CD4-positive, alpha-beta T cell (primary cell): ENCODE results near the gene C11orf65. TPM values are rescaled to one million over a fixed set of nuclear protein-coding genes. Genes with fewer than 3 reads are reported as not detected.

Experiments used
- ATAC-seq: fragments of 200-7000 bp; cut with Tn5 transposase; one replicate; pipeline ENCODE4 v1.10.0; 2022; ENCODE audit warnings: mild to moderate bottlenecking; ENCODE audit not compliant: poor library complexity
- CTCF ChIA-PET: fragments of 350-600 bp; sonication (Branson Sonifier 250); formaldehyde crosslinking; loops from one replicate; lab custom pipeline; 2021; ENCODE audit warnings: antibody characterized with exemption, inconsistent platforms; lab: Charles Lee
- POLR2A ChIA-PET: fragments of 350-600 bp; sonication (Branson Sonifier 250); formaldehyde crosslinking; loops from one replicate; lab custom pipeline; 2021; ENCODE audit warnings: antibody characterized with exemption, inconsistent platforms; lab: Charles Lee
- DNase-seq, 14 experiments: peaks; one replicate each; pipeline ENCODE4 v3.0.0-alpha.2; 2013 to 2020; ENCODE audit warnings: mixed read lengths in 2 of 14
- H3K27ac ChIP-seq, 2 donors: one replicate each; pipeline versions ENCODE4 v1.5.1 to v1.7.0; 2013; ENCODE audit warnings: low read length in 2 of 2, low read depth in 1 of 2, mild to moderate bottlenecking in 1 of 2
- H3K27me3 ChIP-seq, 2 experiments: 1 replicate in 1 of 2; 2 replicates in 1 of 2; pipeline versions ENCODE4 v1.6.1 to v1.7.0; 2013; ENCODE audit warnings: low read length in 2 of 2, control low read depth in 1 of 2, mild to moderate bottlenecking in 1 of 2, moderate library complexity in 1 of 2; ENCODE audit not compliant: insufficient read depth in 2 of 2, control insufficient read depth in 1 of 2
- H3K36me3 ChIP-seq: one replicate; pipeline ENCODE4 v1.6.1; 2013; ENCODE audit warnings: low read length, control low read depth; ENCODE audit not compliant: insufficient read depth
- H3K4me1 ChIP-seq: one replicate; pipeline ENCODE4 v1.6.1; 2013; ENCODE audit warnings: low read length, control low read depth; ENCODE audit not compliant: insufficient read depth
- H3K4me3 ChIP-seq: one replicate; pipeline ENCODE4 v1.5.1; 2013; ENCODE audit warnings: mild to moderate bottlenecking, low read length, moderate library complexity
- H3K9me3 ChIP-seq, 2 experiments: 1 replicate in 1 of 2; 2 replicates in 1 of 2; pipeline versions ENCODE4 v1.6.1 to v1.7.0; 2013; ENCODE audit warnings: low read length in 2 of 2, mild to moderate bottlenecking in 2 of 2, control low read depth in 1 of 2, moderate library complexity in 1 of 2; ENCODE audit not compliant: control insufficient read depth in 1 of 2, insufficient read depth in 1 of 2
- H3K27ac Mint-ChIP-seq: one replicate; pipeline ENCODE4 v1.8.0; 2020; ENCODE audit warnings: mixed read lengths
- H3K27me3 Mint-ChIP-seq: one replicate; pipeline ENCODE4 v1.8.0; 2021; ENCODE audit warnings: mixed read lengths
- H3K36me3 Mint-ChIP-seq: one replicate; pipeline ENCODE4 v1.8.0; 2021; ENCODE audit warnings: low read depth, mixed read lengths
- H3K4me1 Mint-ChIP-seq: one replicate; pipeline ENCODE4 v1.8.0; 2021; ENCODE audit warnings: low read depth, mixed read lengths
- H3K4me3 Mint-ChIP-seq: one replicate; pipeline ENCODE4 v1.8.0; 2020; ENCODE audit warnings: mild to moderate bottlenecking, mixed read lengths
- H3K9me3 Mint-ChIP-seq: one replicate; pipeline ENCODE4 v1.8.0; 2020; ENCODE audit warnings: mixed read lengths
- intact Hi-C, 2 experiments: fragments of 100-400 bp; cut with DNase I in 1 of 2; cut with micrococcal nuclease in 1 of 2; formaldehyde crosslinking; loops; one replicate each; pipeline versions ENCODE4 v1.15.1 to v1.9.0; 2023 to 2025; cut with DNase I, micrococcal nuclease
- total RNA-seq, 174 experiments: library from RNA in 2 of 174; stranded (reverse) in 2 of 174; gene quantifications; one replicate each; pipeline ENCODE4 v1.2.3 and lab custom pipeline; 2021 to 2026
- TF ChIP-seq, protein P1 (sequence below): fragments of 200-600 bp; IDR thresholded peaks from one replicate; pipeline ENCODE4 v1.8.0; 2022; ENCODE audit warnings: antibody characterized with exemption, mild to moderate bottlenecking

C11orf65 gene
- total RNA-seq, 2 experiments from 2014 or later = 0.30 to 0.75 TPM

DNA sequence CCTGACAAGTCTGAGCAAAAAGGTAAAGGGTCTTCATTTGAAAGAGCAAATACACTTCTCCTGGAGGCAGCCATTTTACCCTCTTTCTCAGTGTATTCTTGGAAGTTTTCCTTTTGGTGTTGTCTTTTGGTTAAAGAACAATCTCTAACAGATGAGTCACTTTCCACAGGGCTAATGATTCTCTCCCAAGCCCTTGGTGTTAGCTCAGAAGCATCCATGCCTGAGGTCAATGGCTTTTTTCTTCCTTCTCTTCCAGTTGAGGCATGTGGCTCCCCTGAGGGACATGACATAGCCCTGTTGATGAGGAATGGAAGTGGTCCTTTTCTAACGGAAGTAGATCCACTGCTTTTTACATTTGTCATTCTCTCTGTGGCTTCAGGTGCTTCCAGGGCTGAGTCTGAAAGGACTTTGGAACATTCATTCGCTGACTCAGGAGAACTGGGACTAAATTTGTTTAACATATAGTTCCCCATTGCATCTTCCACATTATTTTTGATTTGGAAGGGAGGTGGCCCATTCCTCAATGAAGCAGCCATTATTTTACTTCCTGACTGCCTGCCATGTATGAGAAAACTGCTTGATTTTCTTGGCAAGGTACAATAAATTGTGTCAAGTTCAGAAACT lies 44.6 kb upstream of the C11orf65 start:
- H3K27me3 Mint-ChIP-seq = peaks cover 11% of the 10 kb centered on the region
- peaks cover 28% of the 10 kb centered on the region for H3K36me3 Mint-ChIP-seq
- POLR2A ChIA-PET = no interaction called here
- H3K27ac Mint-ChIP-seq = no peak overlapping the region
- DNase-seq = no peak
- CTCF ChIA-PET = no interaction called here
- intact Hi-C loops = no loop called here
- H3K27me3 ChIP-seq = no peaks in the 10 kb centered on the region
- TF ChIP-seq, protein P1, sequence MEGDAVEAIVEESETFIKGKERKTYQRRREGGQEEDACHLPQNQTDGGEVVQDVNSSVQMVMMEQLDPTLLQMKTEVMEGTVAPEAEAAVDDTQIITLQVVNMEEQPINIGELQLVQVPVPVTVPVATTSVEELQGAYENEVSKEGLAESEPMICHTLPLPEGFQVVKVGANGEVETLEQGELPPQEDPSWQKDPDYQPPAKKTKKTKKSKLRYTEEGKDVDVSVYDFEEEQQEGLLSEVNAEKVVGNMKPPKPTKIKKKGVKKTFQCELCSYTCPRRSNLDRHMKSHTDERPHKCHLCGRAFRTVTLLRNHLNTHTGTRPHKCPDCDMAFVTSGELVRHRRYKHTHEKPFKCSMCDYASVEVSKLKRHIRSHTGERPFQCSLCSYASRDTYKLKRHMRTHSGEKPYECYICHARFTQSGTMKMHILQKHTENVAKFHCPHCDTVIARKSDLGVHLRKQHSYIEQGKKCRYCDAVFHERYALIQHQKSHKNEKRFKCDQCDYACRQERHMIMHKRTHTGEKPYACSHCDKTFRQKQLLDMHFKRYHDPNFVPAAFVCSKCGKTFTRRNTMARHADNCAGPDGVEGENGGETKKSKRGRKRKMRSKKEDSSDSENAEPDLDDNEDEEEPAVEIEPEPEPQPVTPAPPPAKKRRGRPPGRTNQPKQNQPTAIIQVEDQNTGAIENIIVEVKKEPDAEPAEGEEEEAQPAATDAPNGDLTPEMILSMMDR = no peak
- no peaks in the 10 kb centered on the region for H3K4me1 Mint-ChIP-seq
- H3K4me3 ChIP-seq = no peak overlapping the region
- ATAC-seq = no peak
- H3K4me1 ChIP-seq = no peaks in the 10 kb centered on the region
- H3K9me3 Mint-ChIP-seq = no peaks in the 10 kb centered on the region
- no peak overlapping the region for H3K4me3 Mint-ChIP-seq
- no peaks in the 10 kb centered on the region for H3K9me3 ChIP-seq
- H3K27ac ChIP-seq = no peak overlapping the region
- peaks cover 3% of the 10 kb centered on the region for H3K36me3 ChIP-seq

DNA sequence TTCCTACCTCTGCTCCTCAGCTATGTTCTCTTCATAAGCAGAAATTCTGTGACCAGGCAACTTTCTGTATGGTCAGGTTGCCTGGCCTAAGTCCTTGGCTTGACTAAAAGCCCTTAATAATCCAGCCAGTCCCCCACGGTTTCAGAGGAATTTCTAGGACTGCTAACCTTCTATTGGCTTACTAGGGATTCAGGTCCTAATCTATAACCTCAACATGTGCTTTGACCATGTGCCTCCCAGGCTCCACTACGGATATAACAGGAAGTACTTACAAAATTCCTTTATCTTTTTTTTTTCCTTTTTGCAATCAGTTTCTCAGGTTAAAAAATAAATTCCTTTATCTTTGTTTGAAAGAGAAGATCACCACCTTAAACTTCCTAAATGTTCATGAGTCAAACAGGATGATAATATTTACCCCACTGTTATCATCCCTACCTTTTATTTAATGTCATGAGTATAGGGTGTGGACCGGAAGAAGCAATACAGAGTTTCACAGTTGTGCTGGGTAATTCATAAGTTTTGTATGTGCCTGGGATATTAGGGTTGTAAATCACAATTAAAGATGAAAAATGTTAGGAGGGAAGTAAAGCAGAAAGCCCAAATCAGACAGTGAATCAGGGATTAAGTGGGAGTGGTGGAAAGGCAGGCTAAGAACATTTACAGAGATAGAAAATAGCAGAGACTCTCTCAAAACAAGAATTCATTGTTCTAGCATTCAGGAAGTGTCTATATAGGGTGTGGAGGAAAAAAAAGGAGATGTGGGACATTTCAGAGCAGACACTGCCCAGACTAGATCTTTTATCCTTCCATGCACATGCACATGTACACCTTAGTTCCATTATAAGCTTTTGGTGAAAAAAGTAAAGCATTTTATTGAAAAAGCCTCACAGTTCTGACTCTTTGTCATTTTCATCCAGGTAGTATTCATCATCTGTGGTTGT lies 41.6 kb upstream of the C11orf65 start:
- ATAC-seq = no peak
- TF ChIP-seq, protein P1 = no peak
- H3K9me3 Mint-ChIP-seq = no peaks in the 10 kb centered on the region

DNA sequence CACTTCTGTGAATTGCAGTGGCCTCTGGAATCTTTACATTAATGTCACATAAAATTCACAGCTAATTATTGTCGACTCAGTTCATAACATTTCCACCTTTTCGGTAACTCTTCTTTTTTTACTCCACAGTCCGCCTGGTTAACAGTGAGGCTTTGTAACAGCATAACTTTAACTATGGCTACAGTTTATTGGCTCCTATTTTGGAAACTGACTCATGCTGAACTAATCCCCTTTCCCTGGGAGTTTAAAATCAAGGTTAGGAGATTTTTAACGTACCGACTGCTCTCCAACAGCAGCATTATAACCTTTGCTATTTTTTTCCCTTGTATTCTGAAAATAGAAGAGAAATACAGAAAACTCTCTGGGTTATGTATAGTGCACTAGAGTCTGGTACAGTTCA lies 34.1 kb upstream of the C11orf65 start:
- intact Hi-C loops = no loop called here
- Histone ChIP-seq H3K27ac (no peak overlapping the region), H3K36me3 (no peaks in the 10 kb centered on the region), H3K27me3 (no peaks in the 10 kb centered on the region), H3K9me3 (no peaks in the 10 kb centered on the region), H3K4me1 (peaks cover 15% of the 10 kb centered on the region), H3K4me3 (no peak overlapping the region)
- H3K4me3 Mint-ChIP-seq = peak overlapping the region; percentile 16
- CTCF ChIA-PET = no interaction called here
- no peaks in the 10 kb centered on the region for H3K27me3 Mint-ChIP-seq
- H3K27ac Mint-ChIP-seq = no peak overlapping the region
- H3K9me3 Mint-ChIP-seq = no peaks in the 10 kb centered on the region
- DNase-seq = no peak
- POLR2A ChIA-PET = no interaction called here
- peaks cover 14% of the 10 kb centered on the region for H3K4me1 Mint-ChIP-seq
- ATAC-seq = no peak
- TF ChIP-seq, protein P1 = no peak
- peaks cover 6% of the 10 kb centered on the region for H3K36me3 Mint-ChIP-seq

More for the DNA sequence above, 41.6 kb upstream of the C11orf65 start:
- Histone ChIP-seq H3K27ac (no peak overlapping the region), H3K36me3 (no peaks in the 10 kb centered on the region), H3K4me1 (no peaks in the 10 kb centered on the region), H3K27me3 (no peaks in the 10 kb centered on the region), H3K9me3 (no peaks in the 10 kb centered on the region), H3K4me3 (no peak overlapping the region)
- Mint-ChIP-seq H3K4me1 (no peaks in the 10 kb centered on the region), H3K4me3 (no peak overlapping the region), H3K36me3 (peaks cover 14% of the 10 kb centered on the region), H3K27me3 (peaks cover 5% of the 10 kb centered on the region), H3K27ac (no peak overlapping the region)
- ChIA-PET CTCF (no interaction called here), POLR2A (no interaction called here)
- no peak for DNase-seq
- intact Hi-C loops = no loop called here
